HepG2 (cell line): ENCODE measurements around the gene RRP12. TPM values are rescaled to one million over a fixed set of nuclear protein-coding genes. Genes with fewer than 3 reads are reported as not detected.

ENCODE experiments used
- AGO1 ChIP-seq: fragments of 200-400 bp; formaldehyde crosslinking; IDR thresholded peaks from 2 replicates; pipeline ENCODE4 v1.6.1; 2017; ENCODE audit warnings: mild to moderate bottlenecking, low read depth, low read length, moderate library complexity; ENCODE audit not compliant: poor library complexity, severe bottlenecking
- ATF2 ChIP-seq: sonication (generic); formaldehyde crosslinking; IDR thresholded peaks from 2 replicates; pipeline ENCODE4 v1.4.0; 2020; ENCODE audit warnings: missing genetic modification reagents
- BCL3 ChIP-seq: sonication (generic); formaldehyde crosslinking; IDR thresholded peaks from 2 replicates; pipeline ENCODE4 v1.5.1; 2020; ENCODE audit warnings: mild to moderate bottlenecking, missing genetic modification reagents, moderate library complexity
- GMEB2 ChIP-seq: IDR thresholded peaks from 2 replicates; pipeline ENCODE4 v1.6.1; 2016; ENCODE audit warnings: missing biosample characterization, missing genetic modification reagents, low read depth
- MXD1 ChIP-seq: sonication (generic); formaldehyde crosslinking; IDR thresholded peaks from 2 replicates; pipeline ENCODE4 v1.4.0; 2020; ENCODE audit warnings: mild to moderate bottlenecking, missing genetic modification reagents
- NCOR1 ChIP-seq: fragments of 200-600 bp; sonication (generic); IDR thresholded peaks from 2 replicates; pipeline ENCODE4 v1.7.0; 2017; ENCODE audit warnings: antibody characterized with exemption, low read length, borderline replicate concordance
- SETDB1 ChIP-seq: sonication (generic); formaldehyde crosslinking; IDR thresholded peaks from 2 replicates; pipeline ENCODE4 v1.5.1; 2020; ENCODE audit warnings: missing genetic modification reagents, mild to moderate bottlenecking, borderline replicate concordance
- SP4 ChIP-seq: sonication (generic); formaldehyde crosslinking; IDR thresholded peaks from 2 replicates; pipeline ENCODE4 v1.8.1; 2023; ENCODE audit warnings: mild to moderate bottlenecking, missing genetic modification reagents
- TFAP4 ChIP-seq: sonication (generic); IDR thresholded peaks from 2 replicates; pipeline ENCODE4 v1.6.1; 2016; ENCODE audit warnings: low read depth, borderline replicate concordance
- XRCC5 ChIP-seq: fragments of 200-400 bp; formaldehyde crosslinking; optimal IDR thresholded peaks from 2 replicates; pipeline ENCODE3; 2017; ENCODE audit warnings: mild to moderate bottlenecking, low read length
- ZBTB43 ChIP-seq: sonication (generic); formaldehyde crosslinking; conservative IDR thresholded peaks from 2 replicates; pipeline ENCODE4 v1.4.0; 2020; ENCODE audit warnings: missing genetic modification reagents
- ZBTB46 ChIP-seq: sonication (generic); formaldehyde crosslinking; IDR thresholded peaks from 2 replicates; pipeline ENCODE4 v1.4.0; 2020; ENCODE audit warnings: mild to moderate bottlenecking, missing genetic modification reagents, borderline replicate concordance
- ZMYM3 ChIP-seq: sonication (generic); formaldehyde crosslinking; IDR thresholded peaks from 2 replicates; pipeline ENCODE4 v1.5.1; 2020; ENCODE audit warnings: mild to moderate bottlenecking, missing genetic modification reagents
- ZNF441 ChIP-seq: sonication (generic); formaldehyde crosslinking; IDR thresholded peaks from 2 replicates; pipeline ENCODE4 v1.7.0; 2021; ENCODE audit warnings: missing genetic modification reagents, borderline replicate concordance
- ZNF550 ChIP-seq: sonication (generic); formaldehyde crosslinking; IDR thresholded peaks from 2 replicates; pipeline ENCODE4 v1.4.0; 2020; ENCODE audit warnings: mild to moderate bottlenecking, missing genetic modification reagents, borderline replicate concordance
- ZNF576 ChIP-seq: sonication (generic); formaldehyde crosslinking; IDR thresholded peaks from 2 replicates; pipeline ENCODE4 v1.4.0; 2020; ENCODE audit warnings: mild to moderate bottlenecking, missing genetic modification reagents
- ZNF777 ChIP-seq: sonication (generic); formaldehyde crosslinking; IDR thresholded peaks from 2 replicates; pipeline ENCODE4 v1.4.0; 2020; ENCODE audit warnings: missing genetic modification reagents
- ZNF781 ChIP-seq: sonication (generic); formaldehyde crosslinking; IDR thresholded peaks from 2 replicates; pipeline ENCODE4 v1.5.1; 2020; ENCODE audit warnings: borderline replicate concordance, mild to moderate bottlenecking, missing genetic modification reagents; ENCODE audit errors: not compliant biosample characterization
- polyA plus RNA-seq, 8 experiments: library from polyadenylated mRNA; depleted of rRNA in 3 of 8; stranded (reverse) in 7 of 8; unstranded in 1 of 8; fragments of >200 nt; fragmentation: Illumina TruSeq in 4 of 8; extraction: Trizol in 4 of 8; gene quantifications; 2 replicates each; pipeline versions ENCODE4 v1.2.1 to v1.2.3, GENCODE V29; 2011 to 2016; ENCODE audit warnings: low read depth in 4 of 8, missing spikeins in 1 of 8, mixed read lengths in 1 of 8; ENCODE audit not compliant: insufficient read depth in 1 of 8
- total RNA-seq, 5 experiments: library from RNA; depleted of rRNA; stranded (reverse); fragments of >200 nt; fragmentation: Illumina TruSeq; extraction: Trizol; gene quantifications; 2 replicates each; pipeline ENCODE4 v1.2.3, GENCODE V29; 2016; ENCODE audit warnings: low read depth in 1 of 5

RRP12 gene
- total and polyA plus RNA-seq, 2 of the 13 experiments (the other 11 are each of a cell fraction or from before 2014, with no cell fraction given): 13.2 to 39.4 TPM

GRCh38 chr10:97318772-97319651 is 82.1 kb downstream of the RRP12 start, which contains the start of gene FRAT1 (continued):
- TF ChIP-seq MXD1 (CRISPR knock-in tag) (peak; percentile 52; the same call in 1 of the 2 replicates), ATF2 (0 out of 2 replicates have a peak, but pooled peaks have one; percentile 43), ZNF781 (no peak), SETDB1 (CRISPR knock-in tag) (no peak), NCOR1 (peak; percentile 62; the same call in 1 of the 2 replicates), ZBTB43 (peak; percentile 92), TFAP4 (no peak), ZNF777 (no peak), XRCC5 (no peak), ZMYM3 (CRISPR knock-in tag) (no peak), AGO1 (peak; percentile 7), ZBTB46 (no peak), BCL3 (CRISPR knock-in tag) (peak; percentile 41; the same call in 1 of the 2 replicates), ZNF550 (CRISPR knock-in tag) (no peak), SP4 (CRISPR knock-in tag) (peak; percentile 58; the same call in 1 of the 2 replicates), GMEB2 (CRISPR knock-in tag) (no peak), ZNF576 (CRISPR knock-in tag) (no peak), ZNF441 (CRISPR knock-in tag) (no peak)
